GM10248 (cell line): ENCODE data around the gene PCYT2.

Source experiments
- CTCF ChIA-PET: fragments of 300-600 bp; sonication (Branson Sonifier 250); formaldehyde crosslinking; extraction: SDS; loops from one replicate; lab custom pipeline; 2021; ENCODE audit warnings: antibody characterized with exemption; lab: Yijun Ruan, JAX
- POLR2A ChIA-PET: fragments of 350-650 bp; sonication (Branson Sonifier 250); formaldehyde crosslinking; extraction: SDS; loops from one replicate; lab custom pipeline; 2020; ENCODE audit warnings: antibody characterized with exemption; lab: Yijun Ruan, JAX
- DNase-seq: peaks from one replicate; pipeline ENCODE4 v3.0.0; 2012; ENCODE audit errors: extremely low spot score
- CTCF ChIP-seq: IDR thresholded peaks from 2 replicates; pipeline ENCODE4 v1.5.1; 2012; ENCODE audit warnings: mild to moderate bottlenecking, low read depth; ENCODE audit errors: extremely low read depth, missing control alignments, control extremely low read depth

PCYT2 gene

GRCh38 chr17:81917565-81918332, 6.5 kb upstream of the PCYT2 start, which contains the start of gene SIRT7:
TSS of gene SIRT7 (minus strand) at chr17:81918176. CDS start at chr17:81918131, 45 bp downstream.
- ChIA-PET POLR2A (interaction anchor here (0.7 to 1.1 kb wide), 2 partner anchors 9 to 49 kb away, joined by 3 to 8 read pairs; no protein-coding TSS in a partner anchor), CTCF (interaction anchor here (1.0 to 1.3 kb wide), 5 partner anchors 7 to 112 kb away, joined by 3 to 9 read pairs (median 3); partner anchors contain the start of gene MAFG)
- DNase-seq = peak; percentile 98
- no peak for TF ChIP-seq CTCF

GRCh38 chr17:81916234-81917001, 5.2 kb upstream of the PCYT2 start:
- no peak for TF ChIP-seq CTCF
- CTCF ChIA-PET = interaction anchor here (0.8 to 1.3 kb wide), 5 partner anchors 9 to 47 kb away, joined by 3 to 9 read pairs (median 4); partner anchors contain the start of gene MAFG
- POLR2A ChIA-PET = interaction anchor here (0.6 to 1.1 kb wide), 4 partner anchors 10 to 107 kb away, joined by 3 to 8 read pairs (median 4); no protein-coding TSS in a partner anchor
- DNase-seq = no peak

GRCh38 chr17:81915331-81915730, 4.1 kb upstream of the PCYT2 start:
- CTCF ChIA-PET = no interaction called here
- DNase-seq = no peak
- no peak for TF ChIP-seq CTCF
- POLR2A ChIA-PET = no interaction called here

GRCh38 chr17:81914103-81914850, 3.1 kb upstream of the PCYT2 start:
- TF ChIP-seq CTCF = no peak
- no peak for DNase-seq
- ChIA-PET CTCF (interaction anchor here (0.9 to 2.3 kb wide), 3 partner anchors 12 to 116 kb away, joined by 3 to 7 read pairs (median 5); partner anchors contain the start of gene MAFG), POLR2A (no interaction called here)

- ChIA-PET CTCF (interaction anchor here (0.9 to 2.3 kb wide), 5 partner anchors 10 to 117 kb away, joined by 3 to 7 read pairs (median 4); partner anchors contain the start of gene MAFG), POLR2A (interaction anchor here (1.3 kb wide), 1 partner anchor 11 kb away, joined by 3 read pairs; no protein-coding TSS in a partner anchor)
- TF ChIP-seq CTCF = no peak
- DNase-seq = no peak
These were observed 2.3 kb upstream of the PCYT2 start for GRCh38 chr17:81913394-81914102.
